Stomach smooth muscle (tissue), 2 donors: Measurements from ENCODE around the gene TINAG.
"Not testable (repeated sequence)": the region's sequence is repeated elsewhere in the genome, so short reads cannot be mapped to it uniquely, and the experiment has no call there.

Source experiments
- H3K27ac ChIP-seq: one replicate; pipeline ENCODE4 v1.7.0; 2013; ENCODE audit warnings: mild to moderate bottlenecking, low read length, inconsistent platforms
- H3K27me3 ChIP-seq, 2 donors: one replicate each; pipeline ENCODE4 v1.7.0; 2013; ENCODE audit warnings: low read length in 2 of 2; ENCODE audit not compliant: insufficient read depth in 2 of 2, control insufficient read depth in 1 of 2
- H3K36me3 ChIP-seq, 2 donors: one replicate each; pipeline ENCODE4 v1.7.0; 2013; ENCODE audit warnings: low read length in 2 of 2; ENCODE audit not compliant: control insufficient read depth in 2 of 2, insufficient read depth in 2 of 2
- H3K4me1 ChIP-seq: one replicate; pipeline ENCODE4 v1.7.0; 2013; ENCODE audit warnings: low read length; ENCODE audit not compliant: control insufficient read depth, insufficient read depth
- H3K4me3 ChIP-seq, 2 donors: one replicate each; pipeline ENCODE4 v1.7.0; 2013; ENCODE audit warnings: low read length in 2 of 2
- H3K9ac ChIP-seq, 2 donors: one replicate each; pipeline ENCODE4 v1.7.0; 2013; ENCODE audit warnings: low read length in 2 of 2, mild to moderate bottlenecking in 1 of 2
- H3K9me3 ChIP-seq, 2 donors: one replicate each; pipeline ENCODE4 v1.7.0; 2013; ENCODE audit warnings: low read length in 2 of 2; ENCODE audit not compliant: control insufficient read depth in 2 of 2
- donor health status: healthy.
- donor health status: Pancreatic carcinoma.

The TINAG gene

GRCh38 chr6:54308986-54309315 is 710 bp downstream of the TINAG start:
- Histone ChIP-seq H3K9me3 (no peaks in the 10 kb centered on the region), H3K27me3 (no peaks in the 10 kb centered on the region), H3K4me3 (no peak overlapping the region), H3K27ac (no peak overlapping the region), H3K4me1 (no peaks in the 10 kb centered on the region), H3K9ac (no peak overlapping the region), H3K36me3 (no peaks in the 10 kb centered on the region)

DNA sequence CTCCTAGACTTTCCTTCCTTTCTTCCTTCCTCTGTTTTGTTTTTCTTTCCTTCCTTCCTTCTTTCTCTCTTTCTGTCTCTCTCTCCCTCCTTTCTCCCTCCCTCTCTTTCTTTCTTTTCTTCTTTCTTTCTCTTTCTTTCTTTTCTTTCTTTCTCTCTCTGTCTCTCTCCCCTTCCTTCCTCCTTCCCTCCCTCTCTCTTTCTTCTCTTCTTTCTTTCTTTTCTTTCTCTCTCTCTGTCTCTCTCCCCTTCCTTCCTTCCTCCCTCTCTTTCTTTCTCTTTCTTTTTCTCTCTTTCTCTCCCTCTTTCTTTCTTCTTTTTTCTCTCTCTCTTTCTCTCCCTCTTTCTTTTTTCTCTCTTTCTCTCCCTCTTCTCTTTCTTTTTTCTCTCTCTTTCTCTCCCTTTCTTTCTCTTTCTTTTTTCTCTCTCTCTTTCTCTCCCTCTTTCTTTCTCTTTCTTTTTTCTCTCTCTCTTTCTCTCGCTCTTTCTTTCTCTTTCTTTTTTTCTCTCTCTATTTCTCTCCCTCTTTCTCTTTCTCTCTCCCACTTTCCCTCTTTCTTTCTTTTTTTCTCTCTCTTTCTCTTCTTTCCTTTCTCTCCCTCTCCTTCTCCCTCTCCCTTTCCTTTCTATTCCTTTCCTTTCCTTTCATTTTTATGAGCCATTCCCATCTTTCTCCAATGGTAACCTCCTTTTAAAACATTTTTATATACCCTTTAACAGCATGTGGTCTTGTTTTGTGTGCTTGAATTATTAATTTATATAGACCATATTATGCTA is 2.3 kb downstream of the TINAG start:
- Histone ChIP-seq H3K27ac (no peak overlapping the region), H3K9me3 (no peaks in the 10 kb centered on the region), H3K4me3 (no peak overlapping the region), H3K27me3 (no peaks in the 10 kb centered on the region), H3K4me1 (no peaks in the 10 kb centered on the region), H3K9ac (no peak overlapping the region), H3K36me3 (no peaks in the 10 kb centered on the region)

DNA sequence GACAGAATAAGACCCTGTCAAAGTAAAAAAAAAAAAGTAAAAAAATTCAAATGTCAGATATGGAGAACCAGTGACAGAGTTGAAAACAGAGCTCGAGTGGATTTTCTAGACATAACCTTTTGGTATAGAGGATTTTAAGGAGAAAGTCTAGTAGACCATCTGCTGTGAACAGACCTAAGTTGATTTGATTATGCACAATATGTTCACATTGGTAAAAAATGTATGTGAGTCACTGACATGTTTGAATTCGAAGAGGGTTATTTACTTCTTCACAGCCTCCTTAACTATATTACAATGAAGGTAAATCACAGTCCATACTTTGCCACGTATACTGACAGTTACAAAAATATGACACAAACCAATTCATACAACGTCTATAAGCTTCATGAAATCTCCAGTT is 7.4 kb downstream of the TINAG start:
- Histone ChIP-seq H3K9ac (no peak overlapping the region), H3K27ac (no peak overlapping the region), H3K4me3 (no peak overlapping the region), H3K9me3 (no peaks in the 10 kb centered on the region), H3K4me1 (no peaks in the 10 kb centered on the region), H3K36me3 (no peaks in the 10 kb centered on the region), H3K27me3 (no peaks in the 10 kb centered on the region)

DNA sequence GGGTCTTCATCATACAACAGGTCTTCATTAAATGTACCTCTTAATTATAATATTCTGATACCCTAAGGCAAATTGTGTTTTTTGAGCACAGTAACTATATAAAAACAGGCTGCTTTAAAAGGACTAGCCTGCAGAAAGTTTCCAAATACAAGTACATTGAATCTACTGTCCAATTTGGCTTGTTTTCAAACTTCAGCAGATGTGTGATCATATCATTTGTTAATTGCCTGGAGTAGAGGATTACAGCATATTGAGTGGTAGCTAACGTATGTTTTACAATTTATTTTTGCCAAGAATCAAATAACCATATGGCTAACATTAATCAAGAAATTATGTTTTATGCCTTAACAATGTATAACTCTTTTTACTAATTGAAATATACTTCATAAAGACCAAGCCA is 12.6 kb downstream of the TINAG start:
- Histone ChIP-seq H3K9me3 (no peaks in the 10 kb centered on the region), H3K36me3 (no peaks in the 10 kb centered on the region), H3K4me3 (no peak overlapping the region), H3K9ac (no peak overlapping the region), H3K4me1 (no peaks in the 10 kb centered on the region), H3K27ac (no peak overlapping the region), H3K27me3 (no peaks in the 10 kb centered on the region)

- no peaks in the 10 kb centered on the region for H3K36me3 ChIP-seq
- no peaks in the 10 kb centered on the region for H3K27me3 ChIP-seq
- H3K27ac ChIP-seq: no peak overlapping the region
- H3K4me3 ChIP-seq: no peak overlapping the region
- no peaks in the 10 kb centered on the region for H3K4me1 ChIP-seq
- peaks cover 0 to 7% of the 10 kb centered on the region in 2 donors for H3K9me3 ChIP-seq
- no peak overlapping the region for H3K9ac ChIP-seq
Observed at GRCh38 chr6:54327631-54328030, 19.4 kb downstream of the TINAG start.

DNA sequence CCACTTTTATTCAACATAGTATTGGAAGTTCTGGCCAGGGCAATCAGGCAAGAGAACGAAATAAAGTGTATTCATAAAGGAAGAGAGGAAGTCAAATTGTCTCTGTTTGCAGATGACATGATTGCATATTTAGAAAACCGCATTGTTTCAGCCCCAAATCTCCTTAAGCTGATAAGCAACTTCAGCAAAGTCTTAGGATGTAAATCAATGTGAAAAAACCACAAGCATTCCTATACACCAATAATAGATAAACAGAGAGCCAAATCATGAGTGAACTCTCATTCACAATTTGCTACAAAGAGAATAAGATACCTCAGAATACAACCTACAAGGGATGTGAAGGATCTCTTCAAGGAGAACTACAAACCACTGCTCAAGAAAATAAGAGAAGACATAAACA is 23.3 kb downstream of the TINAG start:
- not testable (repeated sequence) for H3K27ac ChIP-seq, H3K27me3 ChIP-seq, H3K36me3 ChIP-seq, H3K4me3 ChIP-seq, H3K4me1 ChIP-seq, H3K9me3 ChIP-seq, H3K9ac ChIP-seq

DNA sequence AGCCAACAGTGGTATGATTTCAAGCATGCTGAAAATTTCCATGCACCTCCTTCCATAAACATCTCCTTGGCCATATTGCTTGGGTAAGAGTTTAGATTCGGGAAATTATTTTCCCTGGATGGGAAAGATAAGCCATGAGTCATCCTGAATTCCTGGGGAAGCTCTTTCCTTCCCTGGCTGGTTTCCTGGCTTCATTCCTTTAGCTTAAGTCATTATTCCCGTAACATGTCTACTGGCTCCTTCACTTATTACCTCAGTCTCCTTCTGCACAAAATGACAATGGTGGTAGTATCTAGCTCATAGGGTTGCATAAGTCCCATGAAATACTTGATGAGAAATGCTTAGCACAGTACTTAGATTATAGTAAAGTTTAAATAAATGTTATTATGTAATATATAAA is 27.6 kb downstream of the TINAG start:
- no peaks in the 10 kb centered on the region for H3K9me3 ChIP-seq
- no peak overlapping the region for H3K9ac ChIP-seq
- H3K4me1 ChIP-seq: no peaks in the 10 kb centered on the region
- H3K27ac ChIP-seq: no peak overlapping the region
- H3K36me3 ChIP-seq: no peaks in the 10 kb centered on the region
- no peaks in the 10 kb centered on the region for H3K27me3 ChIP-seq
- H3K4me3 ChIP-seq: no peak overlapping the region

DNA sequence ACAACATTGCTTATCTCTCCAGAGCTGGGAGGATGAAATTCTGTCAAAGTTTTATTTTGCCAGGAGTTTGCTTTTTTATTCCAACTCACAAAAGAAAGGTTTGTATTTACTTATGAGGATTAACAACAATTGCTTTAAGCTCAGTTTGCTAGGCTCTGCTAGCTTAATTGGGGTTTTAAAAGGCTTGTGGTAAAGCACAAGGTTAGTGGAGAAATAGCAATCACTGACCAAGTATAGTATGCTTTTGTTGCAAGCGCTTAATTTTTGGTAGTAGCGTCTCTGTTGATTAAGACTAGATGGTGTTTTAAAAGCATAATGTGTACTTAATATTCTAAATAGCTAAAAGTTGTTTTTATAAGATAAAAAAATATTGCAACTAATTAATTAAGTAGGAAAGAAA is 45.7 kb downstream of the TINAG start:
- Histone ChIP-seq H3K9ac (no peak overlapping the region), H3K27me3 (no peaks in the 10 kb centered on the region), H3K4me1 (no peaks in the 10 kb centered on the region), H3K27ac (no peak overlapping the region), H3K9me3 (no peaks in the 10 kb centered on the region), H3K36me3 (no peaks in the 10 kb centered on the region), H3K4me3 (no peak overlapping the region)

GRCh38 chr6:54354608-54355007 is 46.4 kb downstream of the TINAG start:
- Histone ChIP-seq H3K9ac (no peak overlapping the region), H3K9me3 (no peaks in the 10 kb centered on the region), H3K36me3 (no peaks in the 10 kb centered on the region), H3K4me1 (no peaks in the 10 kb centered on the region), H3K27ac (no peak overlapping the region), H3K4me3 (no peak overlapping the region), H3K27me3 (no peaks in the 10 kb centered on the region)

DNA sequence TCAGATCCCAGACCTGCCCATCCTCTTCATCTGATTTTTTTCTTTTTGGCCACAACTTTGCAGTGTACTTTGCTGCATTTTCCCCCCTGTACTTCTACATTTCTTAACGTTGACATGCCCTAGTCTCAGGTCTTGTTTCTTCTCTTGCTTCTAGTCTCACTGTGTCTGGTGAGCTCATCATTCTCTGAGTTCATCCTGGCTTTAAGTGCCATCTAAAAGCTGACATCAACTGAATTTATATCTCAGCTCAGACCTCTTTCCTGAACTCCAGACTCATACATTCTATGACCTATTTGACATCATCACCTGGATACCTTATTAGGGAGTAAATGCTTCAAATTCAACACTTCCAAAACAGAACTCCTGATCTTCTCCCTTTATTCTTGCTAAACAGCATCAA is 48.9 kb downstream of the TINAG start:
- Histone ChIP-seq H3K4me3 (no peak overlapping the region), H3K27me3 (no peaks in the 10 kb centered on the region), H3K36me3 (no peaks in the 10 kb centered on the region), H3K9me3 (no peaks in the 10 kb centered on the region), H3K4me1 (no peaks in the 10 kb centered on the region), H3K9ac (no peak overlapping the region), H3K27ac (no peak overlapping the region)

DNA sequence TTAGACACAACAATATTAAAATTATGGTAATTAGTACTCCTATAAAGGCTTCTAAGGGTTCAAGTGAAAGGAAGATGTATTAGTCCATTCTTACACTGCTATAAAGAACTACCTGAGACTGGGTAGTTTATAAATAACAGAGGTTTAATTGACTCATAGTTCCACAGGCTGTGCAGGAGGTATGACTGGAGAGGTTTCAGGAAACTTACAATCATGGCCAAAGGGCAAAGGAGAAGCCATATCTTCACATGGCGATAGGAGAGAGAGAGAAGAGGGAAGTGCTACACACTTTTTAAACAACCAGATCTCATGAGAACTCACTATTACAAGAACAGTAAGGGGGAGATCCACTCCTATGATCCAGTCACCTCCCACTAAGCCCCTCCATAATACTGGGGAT is 52.9 kb downstream of the TINAG start:
- no peaks in the 10 kb centered on the region for H3K4me1 ChIP-seq
- no peak overlapping the region for H3K27ac ChIP-seq
- no peak overlapping the region for H3K9ac ChIP-seq
- H3K4me3 ChIP-seq: no peak overlapping the region
- no peaks in the 10 kb centered on the region for H3K9me3 ChIP-seq
- no peaks in the 10 kb centered on the region for H3K27me3 ChIP-seq
- no peaks in the 10 kb centered on the region for H3K36me3 ChIP-seq
